Left hindlimb (tissue), 1 donor: ENCODE measurements around the gene RNF213.

Source experiments
- DNase-seq: peaks from one replicate; pipeline ENCODE4 v3.0.0-alpha.2; 2018

Gene RNF213

DNA sequence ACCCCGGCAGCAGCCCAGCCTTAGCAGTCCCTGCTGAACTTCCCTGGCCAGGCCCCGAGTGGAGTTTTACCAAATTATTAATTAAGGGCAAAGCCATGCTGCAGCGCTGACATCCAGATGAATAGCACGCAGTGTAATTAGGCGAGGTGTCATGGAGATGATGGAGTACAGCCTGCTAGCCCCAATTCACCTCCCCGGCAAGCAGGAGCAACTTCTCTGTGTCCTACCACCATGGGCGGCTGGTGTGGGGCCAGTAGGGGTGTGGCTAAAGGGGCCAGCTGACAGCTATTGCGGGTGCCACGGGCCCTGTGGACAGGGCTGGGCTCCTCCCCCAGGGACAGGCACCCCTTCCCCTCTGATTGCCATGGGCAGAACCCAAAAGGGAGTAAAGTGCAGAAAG lies 178.8 kb downstream of the RNF213 start:
- DNase-seq: no peak

DNA sequence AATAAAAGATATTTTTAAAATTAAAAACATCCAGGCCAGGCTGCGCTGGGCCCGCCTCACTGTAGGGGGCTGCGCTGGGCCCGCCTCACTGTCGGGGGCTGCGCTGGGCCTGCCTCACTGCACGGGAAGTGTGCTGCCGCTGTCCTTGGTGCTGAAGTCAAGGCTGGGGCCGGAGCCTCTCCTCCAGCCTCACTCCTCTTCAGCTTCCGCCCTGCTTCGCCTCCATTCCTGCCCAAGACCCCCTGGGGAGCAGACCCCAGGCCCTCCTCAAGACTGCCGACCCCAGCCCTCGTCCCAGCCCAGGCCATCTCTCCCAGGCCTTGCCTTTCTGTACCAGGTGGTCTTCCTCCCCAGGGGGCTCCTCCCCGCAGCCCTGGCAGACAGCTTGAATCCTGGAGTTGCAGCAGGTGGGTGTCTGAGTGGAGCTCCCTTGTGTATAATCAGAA lies 180.5 kb downstream of the RNF213 start:
- DNase-seq: peak; percentile 75

DNA sequence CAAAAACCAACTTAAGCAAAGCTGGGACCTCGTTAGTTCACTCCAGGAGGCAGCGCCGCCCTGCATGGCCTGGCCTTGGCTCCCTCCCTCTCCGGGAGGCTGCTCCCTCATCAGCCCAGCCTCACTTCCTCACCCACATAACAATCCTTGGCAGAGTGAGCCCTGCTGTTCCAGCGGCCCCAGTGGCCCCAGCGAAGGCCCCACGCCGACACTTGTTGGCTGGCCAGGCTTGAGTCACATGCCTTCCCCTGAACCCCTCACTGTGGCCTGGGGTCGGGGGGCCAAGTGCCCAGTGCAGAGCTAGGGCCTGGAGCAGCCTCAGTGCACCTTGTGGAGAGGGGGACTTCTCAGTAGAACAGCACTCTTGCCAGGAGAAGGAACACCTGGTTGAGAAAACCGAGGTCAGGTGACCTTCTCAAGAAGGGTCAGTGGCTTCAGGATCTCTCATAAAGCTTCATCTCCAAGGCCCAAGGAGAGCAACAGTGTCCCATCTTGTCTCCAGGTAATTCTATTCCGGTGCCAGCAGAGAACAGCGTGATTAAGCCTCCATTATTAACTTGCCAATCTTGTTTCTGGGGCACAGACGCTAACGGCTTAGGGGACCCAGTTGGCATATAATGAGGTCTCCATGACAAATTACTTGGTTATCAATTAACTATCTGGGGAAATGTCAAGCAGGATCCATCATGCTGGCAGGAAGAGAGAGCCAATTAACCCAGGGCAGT lies 181.1 kb downstream of the RNF213 start:
- no peak for DNase-seq

DNA sequence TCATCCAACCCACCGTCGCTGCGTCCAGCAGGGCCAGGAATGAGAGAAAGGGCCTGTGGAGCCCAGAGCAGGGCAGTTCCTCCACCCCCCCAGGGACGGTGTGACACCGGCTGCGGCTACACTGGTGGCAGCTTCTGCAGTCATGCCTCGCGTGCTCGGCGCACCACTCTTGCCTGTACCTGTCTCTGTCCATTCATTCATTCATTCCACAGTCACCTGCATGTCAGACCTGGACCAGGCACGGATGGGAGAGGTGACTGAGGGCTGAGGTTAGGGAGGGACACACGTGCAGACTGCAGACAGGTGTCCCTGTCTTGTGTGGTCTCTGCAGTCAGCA lies 181.6 kb downstream of the RNF213 start:
- no peak for DNase-seq

DNA sequence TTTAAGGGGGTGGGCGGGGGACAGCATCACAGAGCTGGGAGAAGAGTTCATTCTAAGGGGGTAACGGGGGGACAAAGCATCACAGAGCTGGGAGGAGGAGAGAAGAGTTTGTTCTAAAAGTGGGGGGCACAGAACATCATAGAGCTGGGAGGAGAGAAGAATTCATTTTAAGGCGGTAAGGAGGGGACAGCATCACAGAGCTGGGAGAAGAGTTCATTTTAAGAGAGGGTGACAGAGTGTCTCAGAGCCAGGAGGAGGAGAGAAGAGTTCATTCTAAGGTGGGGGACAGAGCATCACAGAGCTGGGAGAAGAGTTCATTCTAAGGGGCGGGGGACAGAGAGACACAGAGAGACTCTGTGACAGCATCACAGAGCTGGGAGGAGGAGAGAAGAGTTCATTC lies 182.1 kb downstream of the RNF213 start:
- DNase-seq: no peak

DNA sequence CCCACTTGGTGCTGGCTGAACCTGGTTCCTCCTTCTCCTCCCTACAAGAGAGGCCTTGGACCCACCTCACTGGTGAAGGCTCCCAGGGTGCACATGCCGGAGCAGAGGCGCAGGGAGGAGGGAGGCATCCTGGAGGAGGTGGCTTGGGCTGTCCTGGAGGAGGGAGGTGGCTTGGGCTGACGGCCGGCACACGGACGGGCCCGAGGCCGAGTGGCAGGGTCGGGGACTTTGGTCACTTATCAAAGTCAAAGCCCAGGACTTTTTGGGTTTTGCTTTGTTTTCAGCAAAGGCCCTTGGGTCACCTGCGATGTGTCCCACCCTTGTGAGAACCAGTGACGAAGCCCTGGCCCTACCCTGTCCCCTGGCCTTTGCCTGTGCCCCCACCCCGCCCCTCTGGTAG lies 182.8 kb downstream of the RNF213 start:
- DNase-seq: no peak

DNA sequence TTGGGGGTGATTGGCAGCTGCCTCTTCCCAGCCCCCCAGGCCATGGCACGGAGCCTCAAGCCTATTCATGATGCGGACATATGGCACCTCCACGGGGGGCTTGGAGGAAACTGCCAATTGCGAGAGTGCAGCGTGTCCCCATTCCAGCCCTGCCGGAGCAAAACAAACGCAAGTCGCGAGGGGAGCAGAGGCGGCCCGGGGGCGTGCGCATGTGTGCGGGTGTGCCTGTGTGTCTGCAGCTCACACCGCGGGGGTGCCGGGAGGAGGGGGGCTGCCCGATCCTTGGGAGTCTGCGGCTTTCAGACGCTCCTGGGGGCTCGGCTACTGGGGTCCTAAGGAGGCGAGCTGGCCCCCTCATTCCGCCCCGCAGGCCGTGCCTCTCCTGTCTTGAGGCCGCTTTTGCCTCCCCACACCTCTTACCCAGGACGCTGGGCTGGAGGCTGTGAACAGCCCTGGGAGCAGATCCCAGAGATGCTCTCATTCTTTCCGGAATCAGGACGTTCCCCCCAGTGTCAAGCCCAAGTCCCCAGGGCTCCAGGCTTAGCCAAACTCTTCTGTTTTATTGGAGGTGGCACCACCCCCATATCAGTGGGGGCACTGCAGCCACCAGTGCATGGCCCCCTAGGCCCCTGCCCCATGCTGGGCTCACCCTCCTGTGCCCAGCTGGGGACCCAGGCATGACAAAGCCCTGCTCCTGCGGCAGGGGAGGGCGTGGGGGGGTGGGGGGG lies 183.4 kb downstream of the RNF213 start:
- DNase-seq: no peak

DNA sequence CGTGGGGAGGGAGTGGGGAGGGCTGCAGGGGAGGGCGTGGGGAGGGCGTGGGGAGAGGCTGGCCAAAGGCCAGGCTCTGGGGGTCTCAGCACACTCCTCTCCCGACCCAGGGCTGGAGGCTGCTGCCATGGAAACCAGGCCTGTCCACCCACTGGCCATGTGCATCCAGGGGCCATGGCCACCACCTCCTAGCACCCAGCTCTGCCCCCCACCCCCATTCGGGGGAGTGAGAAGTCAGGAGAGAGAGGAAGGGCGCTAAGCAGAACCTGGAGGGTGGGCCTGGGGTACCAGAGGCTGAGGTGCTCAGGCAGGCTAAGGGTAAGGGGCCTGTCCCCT lies 184.0 kb downstream of the RNF213 start:
- DNase-seq: no peak

DNA sequence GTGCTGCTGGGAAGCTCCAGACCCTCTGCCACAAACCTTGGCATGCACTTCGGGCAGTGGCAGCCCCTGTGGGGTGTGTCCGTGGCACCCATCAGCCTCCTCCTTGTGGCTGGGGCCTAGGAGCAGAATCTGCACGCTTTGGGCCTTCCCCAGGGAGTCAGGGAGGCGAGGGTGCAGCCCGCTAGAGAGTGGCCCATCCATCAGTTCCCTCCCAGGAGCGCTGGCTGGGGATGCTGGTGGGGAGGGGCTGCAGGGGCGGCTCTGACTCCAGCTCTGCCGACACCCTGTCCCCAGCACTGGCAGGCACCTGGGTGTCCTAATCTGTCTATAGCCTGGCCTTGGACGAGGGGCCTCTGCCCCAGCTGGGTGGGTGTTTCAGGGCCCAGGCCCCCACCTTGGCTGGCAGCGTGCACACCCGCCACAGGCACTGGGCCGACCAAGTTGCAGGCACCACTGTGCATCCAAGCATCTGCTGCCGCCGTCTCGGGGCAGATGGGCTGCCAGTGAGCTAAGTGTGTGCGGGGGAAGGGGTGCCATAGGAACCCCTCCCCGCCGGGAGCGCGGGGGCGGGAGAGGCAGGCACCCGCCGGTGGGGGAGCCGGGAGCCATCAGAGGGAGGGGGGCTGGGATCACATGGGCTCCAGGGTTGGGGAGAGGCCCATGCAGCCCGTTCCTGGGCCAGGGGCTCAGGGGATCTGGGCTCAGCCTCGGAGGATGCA lies 184.5 kb downstream of the RNF213 start:
- no peak for DNase-seq

DNA sequence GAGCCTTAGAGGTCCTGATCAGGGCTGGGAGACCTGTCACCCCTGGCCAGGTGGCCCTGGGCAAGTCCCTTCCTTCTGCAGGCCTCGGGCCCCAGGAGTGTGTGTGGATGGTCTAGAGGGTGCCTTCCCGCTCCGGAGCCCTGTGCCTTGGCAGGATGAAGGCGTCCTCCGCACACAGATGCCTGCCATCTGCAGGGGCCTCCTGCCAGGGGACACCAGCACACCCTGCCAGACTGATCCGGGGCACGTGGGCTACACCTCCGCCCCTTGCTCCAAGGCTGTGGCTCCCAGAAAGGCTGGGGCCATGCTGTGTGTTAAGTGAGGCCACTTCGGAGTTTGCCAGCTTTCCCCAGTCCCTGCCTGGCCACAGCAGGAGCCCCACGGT lies 185.1 kb downstream of the RNF213 start:
- DNase-seq: no peak

DNA sequence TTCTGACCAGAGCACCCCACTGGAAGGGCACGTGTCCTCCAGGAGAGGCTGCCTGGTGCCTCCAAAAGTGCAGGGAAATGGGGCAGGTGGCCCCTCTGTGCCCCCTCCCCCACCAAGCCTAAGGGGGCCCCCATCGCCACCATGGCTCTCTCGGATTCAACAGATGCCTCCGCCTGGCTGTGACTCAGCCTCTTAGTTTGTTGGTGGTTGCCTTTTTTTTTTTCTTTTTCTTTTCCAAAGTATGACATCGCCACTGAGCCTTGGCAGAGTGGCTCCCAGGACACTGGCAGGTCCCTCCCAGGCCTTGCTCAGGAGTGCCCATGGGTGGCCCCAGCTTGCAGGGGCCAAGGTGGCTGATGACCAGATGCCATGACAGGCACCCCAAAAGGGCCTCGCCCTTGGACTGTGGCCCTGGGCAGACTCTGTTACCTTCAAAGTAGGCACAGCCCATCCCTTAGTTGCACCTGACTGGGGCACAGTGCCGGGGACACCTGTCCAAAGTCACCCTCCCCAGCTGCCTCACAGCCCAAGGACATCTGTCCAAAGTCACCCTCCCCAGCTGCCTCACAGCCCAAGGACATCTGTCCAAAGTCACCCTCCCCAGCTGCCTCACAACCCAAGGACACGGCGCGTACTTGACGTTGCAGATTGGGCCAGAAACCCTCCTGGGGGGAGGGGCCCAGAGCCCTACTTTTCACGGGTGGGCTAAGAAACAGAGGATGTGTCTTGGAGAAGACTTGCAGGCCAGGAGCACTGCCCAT lies 186.2 kb downstream of the RNF213 start:
- DNase-seq: no peak

DNA sequence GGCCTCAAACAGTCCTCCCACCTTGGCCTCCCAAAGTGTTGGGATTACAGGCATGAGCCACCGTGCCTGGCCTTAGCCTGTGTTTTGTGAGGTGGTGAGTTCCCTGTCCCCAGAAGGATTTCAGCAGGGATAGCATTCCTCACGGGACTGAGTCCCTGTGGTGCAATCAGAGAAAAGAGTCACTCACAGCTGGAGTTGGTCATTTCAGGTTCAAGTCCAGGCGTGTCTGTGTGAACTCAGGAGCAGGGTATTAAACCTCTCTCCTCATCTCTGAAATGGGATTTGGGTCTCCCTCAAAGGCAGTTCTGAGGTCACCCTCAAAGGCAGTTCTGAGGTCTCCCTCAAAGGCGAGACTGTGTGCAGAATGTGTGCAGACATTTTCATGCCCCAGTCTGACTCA lies 187.1 kb downstream of the RNF213 start:
- DNase-seq: no peak
